ENCODE results near the gene CAPS.

The CAPS gene

DNA sequence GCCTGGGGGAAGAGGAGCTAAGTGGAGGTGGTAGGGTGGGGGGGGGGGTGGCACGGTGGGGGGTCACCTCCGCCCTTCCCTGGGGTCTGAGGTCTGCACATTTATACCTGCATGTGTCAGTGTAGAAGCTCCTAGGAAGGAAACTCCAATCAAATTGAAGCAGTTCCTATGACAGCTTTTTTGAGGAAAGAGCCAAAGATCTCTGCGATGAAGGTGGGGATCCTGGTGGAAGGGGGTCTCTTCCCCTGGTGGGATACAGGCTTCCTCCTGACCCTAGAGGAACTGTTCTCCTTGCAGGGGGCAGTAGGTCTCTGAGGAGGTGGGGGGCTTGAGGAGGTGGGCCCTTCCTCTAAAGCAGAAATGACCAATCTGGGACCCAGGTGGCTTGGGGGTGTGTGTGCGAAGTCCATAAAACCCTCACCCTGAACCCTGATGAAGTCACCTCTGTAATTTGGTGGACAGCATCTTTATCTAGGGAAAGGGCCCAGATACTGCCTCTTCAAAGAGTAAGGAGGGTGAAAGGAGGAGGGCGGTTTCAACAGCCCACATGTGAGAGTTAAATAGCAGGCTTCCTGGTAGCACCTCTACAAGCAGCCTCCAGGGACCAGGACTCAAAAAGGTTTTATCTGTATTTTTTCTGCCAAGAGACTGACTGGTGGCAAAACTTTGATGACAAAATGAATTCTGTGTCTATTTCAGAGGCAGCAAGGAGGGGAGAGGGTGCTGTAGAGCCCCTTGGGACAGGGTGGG is 50.9 kb downstream of the CAPS start:
- no peak for DNase-seq (ENCODE audit: low read depth)
- H3K4me3 ChIP-seq (ENCODE audit: low read depth, low read length): no peak overlapping the region
